Neural cell (in vitro differentiated cells): Measurements from ENCODE around the gene ATP5PD. TPM values are rescaled to one million over a fixed set of nuclear protein-coding genes. Genes with fewer than 3 reads are reported as not detected.
"Not testable (repeated sequence)": the region's sequence is repeated elsewhere in the genome, so short reads cannot be mapped to it uniquely, and the experiment has no call there.

Source experiments
- H2AFZ ChIP-seq: fragments of 200-600, 300-800 bp; sonication (generic), shearing (Covaris generic); 2 replicates; pipeline ENCODE4 v1.6.0; 2014; ENCODE audit warnings: low read depth, mild to moderate bottlenecking, antibody characterized with exemption, low read length, moderate library complexity
- H3F3A ChIP-seq: fragments of 200-600 bp; shearing (Covaris generic); 2 replicates; pipeline ENCODE4 v1.6.1; 2016; ENCODE audit warnings: mild to moderate bottlenecking, moderate library complexity, mixed read lengths, antibody characterized with exemption, low read length; ENCODE audit not compliant: insufficient read depth, poor library complexity, severe bottlenecking
- H3K27ac ChIP-seq: fragments of 200-600, 300-800 bp; sonication (generic), shearing (Covaris generic); 2 replicates; pipeline ENCODE4 v1.5.1; 2014; ENCODE audit warnings: mild to moderate bottlenecking, low read length, moderate library complexity
- H3K27me3 ChIP-seq: fragments of 300-800, 200-600 bp; sonication (generic), shearing (Covaris generic); 2 replicates; pipeline ENCODE4 v1.6.0; 2014; ENCODE audit warnings: mild to moderate bottlenecking, low read depth, low read length, moderate library complexity; ENCODE audit not compliant: insufficient read depth
- H3K36me3 ChIP-seq: fragments of 300-800, 200-600 bp; sonication (generic), shearing (Covaris generic); 2 replicates; pipeline ENCODE4 v1.5.1; 2014; ENCODE audit warnings: mild to moderate bottlenecking, antibody characterized with exemption, low read length, moderate library complexity; ENCODE audit not compliant: insufficient read depth
- H3K4me2 ChIP-seq: fragments of 300-800, 200-600 bp; sonication (generic), shearing (Covaris generic); 2 replicates; pipeline ENCODE4 v1.6.0; 2014; ENCODE audit warnings: mild to moderate bottlenecking, low read length
- H3K4me3 ChIP-seq: fragments of 300-800, 200-600 bp; sonication (generic), shearing (Covaris generic); 2 replicates; pipeline ENCODE4 v1.5.1; 2014; ENCODE audit warnings: mild to moderate bottlenecking, low read length, moderate library complexity
- H3K79me2 ChIP-seq: fragments of 200-600 bp; shearing (Covaris generic); replicated peaks from 2 replicates; pipeline ENCODE4 v1.6.0; 2014; ENCODE audit warnings: mild to moderate bottlenecking, low read length, moderate library complexity; ENCODE audit not compliant: insufficient read depth
- H3K9ac ChIP-seq: fragments of 300-800, 200-600 bp; sonication (generic), shearing (Covaris generic); 2 replicates; pipeline ENCODE4 v1.6.1; 2016; ENCODE audit warnings: mild to moderate bottlenecking, low read length, mixed read lengths
- H3K9me2 ChIP-seq: fragments of 200-600 bp; shearing (Covaris generic); 2 replicates; pipeline ENCODE4 v1.6.1; 2016; ENCODE audit warnings: mild to moderate bottlenecking, low read length, mixed read lengths; ENCODE audit not compliant: insufficient read depth
- H3K9me3 ChIP-seq: fragments of 200-600, 300-800 bp; sonication (generic), shearing (Covaris generic); 2 replicates; pipeline ENCODE4 v1.6.1; 2016; ENCODE audit warnings: mild to moderate bottlenecking, mixed run types, low read length, moderate library complexity, mixed read lengths
- H4K20me1 ChIP-seq: fragments of 200-600 bp; shearing (Covaris generic); 2 replicates; pipeline ENCODE4 v1.6.1; 2016; ENCODE audit warnings: mild to moderate bottlenecking, mixed run types; ENCODE audit not compliant: insufficient read depth
- CTCF ChIP-seq: fragments of 450-650 bp; IDR thresholded peaks from 2 replicates; pipeline ENCODE4 v1.5.1; 2014; ENCODE audit warnings: antibody characterized with exemption, mild to moderate bottlenecking, moderate library complexity; ENCODE audit not compliant: poor library complexity, severe bottlenecking
- EP300 ChIP-seq: fragments of 450-650 bp; conservative IDR thresholded peaks from 2 replicates; pipeline ENCODE4 v1.6.1; 2014; ENCODE audit warnings: antibody characterized with exemption, mild to moderate bottlenecking, moderate library complexity; ENCODE audit not compliant: poor library complexity, severe bottlenecking
- EZH2 ChIP-seq: fragments of 200-600, 300-800 bp; shearing (Covaris generic), sonication (generic); IDR thresholded peaks from 2 replicates; pipeline ENCODE4 v1.6.1; 2014; ENCODE audit warnings: antibody characterized with exemption, low read length, borderline replicate concordance, mild to moderate bottlenecking; ENCODE audit not compliant: insufficient read depth, poor library complexity, severe bottlenecking
- MXI1 ChIP-seq: fragments of 450-650 bp; conservative IDR thresholded peaks from 2 replicates; pipeline ENCODE4 v1.6.1; 2014; ENCODE audit warnings: antibody characterized with exemption, mild to moderate bottlenecking; ENCODE audit not compliant: poor library complexity, severe bottlenecking
- POLR2AphosphoS5 ChIP-seq: IDR thresholded peaks from 2 replicates; pipeline ENCODE4 v1.6.1; 2012
- RAD21 ChIP-seq: fragments of 450-650 bp; conservative IDR thresholded peaks from 2 replicates; pipeline ENCODE4 v1.6.1; 2014; ENCODE audit warnings: antibody characterized with exemption, mild to moderate bottlenecking, moderate library complexity
- REST ChIP-seq: IDR thresholded peaks from 2 replicates; pipeline ENCODE4 v1.6.1; 2012; ENCODE audit warnings: borderline replicate concordance
- SMC3 ChIP-seq: fragments of 450-650 bp; conservative IDR thresholded peaks from 2 replicates; pipeline ENCODE4 v1.6.1; 2014; ENCODE audit warnings: antibody characterized with exemption, mild to moderate bottlenecking, moderate library complexity; ENCODE audit not compliant: poor library complexity
- TAF1 ChIP-seq: IDR thresholded peaks from 2 replicates; pipeline ENCODE4 v1.6.1; 2012; ENCODE audit warnings: low read depth
- polyA plus RNA-seq: library from polyadenylated mRNA; depleted of rRNA; stranded (reverse); fragments of >200 nt; gene quantifications from 2 replicates; pipeline ENCODE4 v1.2.3, GENCODE V29; 2014

Gene ATP5PD
- polyA plus RNA-seq, 1 donor from 2014 or later: 517 TPM

- Histone ChIP-seq H3K4me3 (no peak overlapping the region), H3K27me3 (no peaks in the 10 kb centered on the region), H2AFZ (no peak overlapping the region), H3K9ac (no peak overlapping the region), H3K4me2 (no peak overlapping the region), H3K9me3 (no peaks in the 10 kb centered on the region), H3K9me2 (no peaks in the 10 kb centered on the region), H3K79me2 (no peaks in the 10 kb centered on the region), H4K20me1 (no peaks in the 10 kb centered on the region), H3K36me3 (no peaks in the 10 kb centered on the region), H3K27ac (no peak overlapping the region), H3F3A (no peaks in the 10 kb centered on the region)
- no peak for TF ChIP-seq REST
- TF ChIP-seq CTCF: no peak
- no peak for TF ChIP-seq EP300
- TF ChIP-seq RAD21: no peak
- no peak for TF ChIP-seq TAF1
- TF ChIP-seq SMC3: no peak
- TF ChIP-seq EZH2: no peak
- no peak for TF ChIP-seq MXI1
- no peak for TF ChIP-seq POLR2AphosphoS5
These were observed 27.8 kb upstream of the ATP5PD start for GRCh38 chr17:75074532-75074931.

GRCh38 chr17:75073618-75074047 is 26.9 kb upstream of the ATP5PD start:
- H3K4me3 ChIP-seq: no peak overlapping the region
- H4K20me1 ChIP-seq: no peaks in the 10 kb centered on the region
- no peak overlapping the region for H3K4me2 ChIP-seq
- no peaks in the 10 kb centered on the region for H3F3A ChIP-seq
- no peaks in the 10 kb centered on the region for H3K9me2 ChIP-seq
- H3K27ac ChIP-seq: no peak overlapping the region
- no peaks in the 10 kb centered on the region for H3K27me3 ChIP-seq
- H3K9me3 ChIP-seq: no peaks in the 10 kb centered on the region
- H3K79me2 ChIP-seq: no peaks in the 10 kb centered on the region
- no peak overlapping the region for H3K9ac ChIP-seq
- H2AFZ ChIP-seq: no peak overlapping the region
- TF ChIP-seq CTCF (no peak), REST (no peak), EZH2 (no peak), RAD21 (no peak), TAF1 (no peak), POLR2AphosphoS5 (no peak), MXI1 (no peak), SMC3 (no peak), EP300 (no peak)
- H3K36me3 ChIP-seq: no peaks in the 10 kb centered on the region

- not testable (repeated sequence) for H3K9me2 ChIP-seq, H3K4me3 ChIP-seq, H3K27me3 ChIP-seq, H3K36me3 ChIP-seq, H3K4me2 ChIP-seq, H3K79me2 ChIP-seq, H3F3A ChIP-seq, H4K20me1 ChIP-seq, H3K9ac ChIP-seq, H3K27ac ChIP-seq, H2AFZ ChIP-seq, H3K9me3 ChIP-seq
These were observed 26.1 kb upstream of the ATP5PD start for GRCh38 chr17:75072909-75073308.
